ENCODE data around the gene TNPO3.

TNPO3 gene

GRCh38 chr7:128946936-128947830 is 107.7 kb downstream of the TNPO3 start:
- H3K27me3 ChIP-seq (ENCODE audit: control insufficient read depth in 3 of 3, insufficient read depth in 3 of 3, low read depth in 1 of 3, low read length in 3 of 3), result peaks cover 0 to 7% (median 0%) of the 10 kb centered on the region in 3 experiments
- no peak overlapping the region for H2AFZ ChIP-seq (ENCODE audit: low read length)
- H4K91ac ChIP-seq (ENCODE audit: low read depth, low read length, poor library complexity), result peak overlapping the region; percentile 24
- no peak overlapping the region for H3K23ac ChIP-seq (ENCODE audit: low read depth, low read length, poor library complexity)
- H2BK5ac ChIP-seq (ENCODE audit: low read length), result peak overlapping the region; percentile 50
- peak overlapping the region; percentile 52 for H3K18ac ChIP-seq (ENCODE audit: low read length)
- WGBS, 2 donors (ENCODE audit: extremely low coverage in 2 of 2, insufficient read length in 2 of 2, insufficient replicate concordance in 1 of 2), result no CpG with 5 or more reads among the region's 22 CpGs
- H3K14ac ChIP-seq (ENCODE audit: low read length), result no peak overlapping the region
- H2BK15ac ChIP-seq (ENCODE audit: low read length), result no peak overlapping the region
- peaks cover 0 to 3% of the 10 kb centered on the region in 2 donors for H3K9me3 ChIP-seq (replicated peaks in 1 of 2; ENCODE audit: control insufficient read depth in 2 of 2, insufficient read depth in 1 of 2, low read depth in 1 of 2, low read length in 2 of 2)
- H2BK120ac ChIP-seq (ENCODE audit: low read depth, low read length), result no peak overlapping the region
- no peak overlapping the region for H3K4me3 ChIP-seq (ENCODE audit: low read length in 2 of 2)
- H3K9ac ChIP-seq (ENCODE audit: low read depth, low read length, poor library complexity), result peak overlapping the region; percentile 78
- no peak overlapping the region for H3K4me2 ChIP-seq (ENCODE audit: insufficient read depth, low read length, poor library complexity, severe bottlenecking)
- H3K27ac ChIP-seq (replicated peaks; ENCODE audit: low read length), result no peak overlapping the region
- H3K79me1 ChIP-seq (ENCODE audit: low read depth, low read length), result no peaks in the 10 kb centered on the region
- peaks cover 6 to 9% of the 10 kb centered on the region in 2 donors for H3K36me3 ChIP-seq (replicated peaks in 1 of 2; ENCODE audit: control insufficient read depth in 2 of 2, insufficient read depth in 2 of 2, low read length in 2 of 2)
- no peak for DNase-seq (ENCODE audit: low spot score)
- H3K4ac ChIP-seq (ENCODE audit: low read length), result no peak overlapping the region
- no peak overlapping the region for H2AK5ac ChIP-seq (ENCODE audit: low read depth, low read length)
- H3K4me1 ChIP-seq (ENCODE audit: control insufficient read depth in 2 of 2, insufficient read depth in 1 of 2, low read depth in 1 of 2, low read length in 2 of 2), result no peaks in the 10 kb centered on the region
- no peak overlapping the region for H2BK12ac ChIP-seq (ENCODE audit: low read length)
- no peak overlapping the region for H4K8ac ChIP-seq (ENCODE audit: low read depth, low read length)

DNA sequence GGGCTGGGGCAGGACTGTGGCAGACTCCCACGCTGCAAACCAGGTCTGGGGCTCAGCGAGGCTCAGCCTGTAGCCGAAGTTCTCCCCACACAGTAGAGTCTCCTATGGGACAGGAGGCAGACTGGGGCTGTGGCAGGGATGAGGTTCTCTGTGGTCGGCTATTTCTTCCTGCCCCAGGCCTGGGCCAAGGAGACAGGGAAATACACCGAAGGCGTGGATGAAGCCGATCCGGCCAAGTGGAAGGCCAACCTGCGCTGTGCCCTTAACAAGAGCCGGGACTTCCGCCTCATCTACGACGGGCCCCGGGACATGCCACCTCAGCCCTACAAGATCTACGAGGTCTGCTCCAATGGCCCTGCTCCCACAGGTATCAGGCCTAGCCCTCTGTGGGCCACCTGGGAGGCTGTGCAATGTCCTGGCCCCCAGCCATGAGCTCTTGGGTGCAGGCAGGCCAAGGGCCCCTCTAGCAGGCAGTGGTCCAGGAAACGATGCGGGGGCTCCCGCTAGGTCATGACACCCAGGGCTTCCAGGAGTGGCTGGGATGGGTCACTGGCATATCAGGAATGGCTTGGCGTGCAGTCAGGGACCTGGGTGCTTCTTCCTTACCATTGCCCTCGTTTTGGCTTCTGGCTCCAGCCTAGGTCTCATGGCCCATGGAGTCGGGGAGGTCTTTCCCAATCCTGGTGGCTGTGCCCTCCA is 109.1 kb downstream of the TNPO3 start:
- peak overlapping the region; percentile 75 for H2BK5ac ChIP-seq (ENCODE audit: low read length)
- no peak overlapping the region for H4K91ac ChIP-seq (ENCODE audit: low read depth, low read length, poor library complexity)
- DNase-seq (ENCODE audit: low spot score), result no peak
- H3K4me3 ChIP-seq (ENCODE audit: low read length in 2 of 2), result peak overlapping the region in 1 of 2 donors; percentile 6
- no peak overlapping the region for H3K4me2 ChIP-seq (ENCODE audit: insufficient read depth, low read length, poor library complexity, severe bottlenecking)
- H3K79me1 ChIP-seq (ENCODE audit: low read depth, low read length), result no peaks in the 10 kb centered on the region
- peak overlapping the region; percentile 65 for H4K8ac ChIP-seq (ENCODE audit: low read depth, low read length)
- no peak overlapping the region for H2AK5ac ChIP-seq (ENCODE audit: low read depth, low read length)
- no peak overlapping the region for H3K9ac ChIP-seq (ENCODE audit: low read depth, low read length, poor library complexity)
- H3K4me1 ChIP-seq (ENCODE audit: control insufficient read depth in 2 of 2, insufficient read depth in 1 of 2, low read depth in 1 of 2, low read length in 2 of 2), result no peaks in the 10 kb centered on the region
- H2AFZ ChIP-seq (ENCODE audit: low read length), result no peak overlapping the region
- no peaks in the 10 kb centered on the region for H3K36me3 ChIP-seq (replicated peaks in 1 of 2; ENCODE audit: control insufficient read depth in 2 of 2, insufficient read depth in 2 of 2, low read length in 2 of 2)
- no peak overlapping the region for H2BK15ac ChIP-seq (ENCODE audit: low read length)
- H2BK120ac ChIP-seq (ENCODE audit: low read depth, low read length), result no peak overlapping the region
- H3K23ac ChIP-seq (ENCODE audit: low read depth, low read length, poor library complexity), result peak overlapping the region; percentile 73
- peak overlapping the region; percentile 66 for H3K4ac ChIP-seq (ENCODE audit: low read length)
- peaks cover 0 to 3% of the 10 kb centered on the region in 2 donors for H3K9me3 ChIP-seq (replicated peaks in 1 of 2; ENCODE audit: control insufficient read depth in 2 of 2, insufficient read depth in 1 of 2, low read depth in 1 of 2, low read length in 2 of 2)
- H3K14ac ChIP-seq (ENCODE audit: low read length), result peak overlapping the region; percentile 75
- WGBS, 2 donors (ENCODE audit: extremely low coverage in 2 of 2, insufficient read length in 2 of 2, insufficient replicate concordance in 1 of 2), result no CpG with 5 or more reads among the region's 21 CpGs
- no peak overlapping the region for H2BK12ac ChIP-seq (ENCODE audit: low read length)
- peaks cover 0 to 20% (median 4%) of the 10 kb centered on the region in 3 experiments for H3K27me3 ChIP-seq (ENCODE audit: control insufficient read depth in 3 of 3, insufficient read depth in 3 of 3, low read depth in 1 of 3, low read length in 3 of 3)
- peak overlapping the region; percentile 76 for H3K18ac ChIP-seq (ENCODE audit: low read length)
- no peak overlapping the region for H3K27ac ChIP-seq (replicated peaks; ENCODE audit: low read length)

GRCh38 chr7:128944487-128945236 is 110.2 kb downstream of the TNPO3 start:
- H3K27me3 ChIP-seq (ENCODE audit: control insufficient read depth in 3 of 3, insufficient read depth in 3 of 3, low read depth in 1 of 3, low read length in 3 of 3), result peaks cover 0 to 32% (median 6%) of the 10 kb centered on the region in 3 experiments
- no peak overlapping the region for H3K14ac ChIP-seq (ENCODE audit: low read length)
- H3K18ac ChIP-seq (ENCODE audit: low read length), result no peak overlapping the region
- no peak overlapping the region for H2BK15ac ChIP-seq (ENCODE audit: low read length)
- H2BK5ac ChIP-seq (ENCODE audit: low read length), result no peak overlapping the region
- H3K4me3 ChIP-seq (ENCODE audit: low read length in 2 of 2), result no peak overlapping the region
- no peak overlapping the region for H3K9ac ChIP-seq (ENCODE audit: low read depth, low read length, poor library complexity)
- peaks cover 0 to 3% of the 10 kb centered on the region in 2 donors for H3K4me1 ChIP-seq (ENCODE audit: control insufficient read depth in 2 of 2, insufficient read depth in 1 of 2, low read depth in 1 of 2, low read length in 2 of 2)
- no peak overlapping the region for H2BK120ac ChIP-seq (ENCODE audit: low read depth, low read length)
- H2BK12ac ChIP-seq (ENCODE audit: low read length), result no peak overlapping the region
- no peaks in the 10 kb centered on the region for H3K36me3 ChIP-seq (replicated peaks in 1 of 2; ENCODE audit: control insufficient read depth in 2 of 2, insufficient read depth in 2 of 2, low read length in 2 of 2)
- DNase-seq (ENCODE audit: low spot score), result no peak
- H2AK5ac ChIP-seq (ENCODE audit: low read depth, low read length), result no peak overlapping the region
- no peak overlapping the region for H3K27ac ChIP-seq (replicated peaks; ENCODE audit: low read length)
- H3K4ac ChIP-seq (ENCODE audit: low read length), result no peak overlapping the region
- H2AFZ ChIP-seq (ENCODE audit: low read length), result no peak overlapping the region
- H3K4me2 ChIP-seq (ENCODE audit: insufficient read depth, low read length, poor library complexity, severe bottlenecking), result no peak overlapping the region
- H4K91ac ChIP-seq (ENCODE audit: low read depth, low read length, poor library complexity), result no peak overlapping the region
- H3K79me1 ChIP-seq (ENCODE audit: low read depth, low read length), result no peaks in the 10 kb centered on the region
- H4K8ac ChIP-seq (ENCODE audit: low read depth, low read length), result no peak overlapping the region
- no CpG with 5 or more reads among the region's 7 CpGs for WGBS, 2 donors (ENCODE audit: extremely low coverage in 2 of 2, insufficient read length in 2 of 2, insufficient replicate concordance in 1 of 2)
- H3K9me3 ChIP-seq (replicated peaks in 1 of 2; ENCODE audit: control insufficient read depth in 2 of 2, insufficient read depth in 1 of 2, low read depth in 1 of 2, low read length in 2 of 2), result peaks cover 0 to 3% of the 10 kb centered on the region in 2 donors
- H3K23ac ChIP-seq (ENCODE audit: low read depth, low read length, poor library complexity), result no peak overlapping the region

All from neuronal stem cell (in vitro differentiated cells).